ENCODE results near the gene CDHR2. TPM values are rescaled to one million over a fixed set of nuclear protein-coding genes. Genes with fewer than 3 reads are reported as not detected.
A peak's percentile ranks its signal among the peaks of the same experiment; 100 is the strongest.

CDHR2 gene
- total and polyA plus RNA-seq, 2 experiments from 2014 or later: not detected

DNA sequence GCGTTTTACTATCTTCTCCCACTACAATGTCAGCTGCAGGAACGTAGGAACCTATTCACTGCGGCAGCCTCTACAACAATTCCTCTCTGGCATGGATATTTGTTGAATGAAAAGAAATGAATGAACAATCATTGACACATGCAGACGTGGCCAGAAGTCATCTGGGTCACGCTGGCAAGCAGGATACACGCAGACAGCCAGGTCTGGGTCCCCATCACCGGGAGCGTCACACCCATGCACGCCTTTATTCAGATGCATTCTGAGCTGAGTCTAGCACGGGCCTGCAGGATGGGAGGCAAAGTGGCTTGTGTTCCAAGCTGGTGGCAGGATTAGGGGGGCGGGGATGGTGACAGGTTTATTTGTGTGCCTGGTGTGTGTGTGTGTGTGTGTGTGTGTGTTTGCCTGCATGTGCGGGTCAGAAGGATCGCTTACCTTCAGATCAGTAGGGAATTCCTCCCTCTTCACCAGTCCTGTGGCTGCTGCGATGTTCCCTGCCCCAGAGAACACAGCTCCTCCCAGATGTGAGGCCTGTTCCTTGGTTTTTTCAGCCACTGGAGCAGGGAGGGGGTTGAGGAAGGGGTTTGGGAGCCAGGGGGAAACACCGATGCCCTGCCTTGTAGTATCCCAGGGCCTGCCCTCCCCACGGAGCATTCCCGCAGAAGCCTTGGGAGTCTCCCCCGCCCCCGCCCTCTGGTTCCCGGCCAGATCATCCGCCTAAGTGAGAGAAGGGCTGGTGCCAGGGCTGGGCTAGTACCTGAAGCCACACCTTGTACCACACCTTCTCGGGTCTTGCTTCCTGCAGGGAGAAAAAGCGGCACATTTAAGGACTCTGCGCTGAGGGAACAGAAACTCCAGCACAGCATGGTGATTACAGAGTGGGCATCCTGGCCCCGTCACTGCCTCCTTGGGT is 77.1 kb downstream of the CDHR2 start:
- no peaks in the 10 kb centered on the region for H3K36me3 ChIP-seq (ENCODE audit: low read depth)
- no peaks in the 10 kb centered on the region for H3K9me2 ChIP-seq (ENCODE audit: insufficient read depth)
- WGBS, 2 experiments (ENCODE audit: low coverage in 1 of 2, low lambda C conversion rate in 2 of 2, missing lambda C conversion rate in 2 of 2): 48 to 49% methylated on average over 22 to 25 of the region's 25 CpGs
- no peaks in the 10 kb centered on the region for H4K20me1 ChIP-seq (ENCODE audit: insufficient read depth)
- in situ Hi-C loops (cut with MboI): no loop called here
- TF ChIP-seq EZH2phosphoT487 (IDR thresholded peaks at IDR 0.05; ENCODE audit: insufficient read depth, low read depth): no peak
- TF ChIP-seq EZH2 (IDR thresholded peaks at IDR 0.05; ENCODE audit: insufficient read depth, poor library complexity, severe bottlenecking): no peak
- H2AFZ ChIP-seq: no peak overlapping the region
- no peak overlapping the region for H3K4me2 ChIP-seq (ENCODE audit: unreplicated experiment)
- H3K9ac ChIP-seq: no peak overlapping the region
- H3K27ac ChIP-seq: no peak overlapping the region
- no peaks in the 10 kb centered on the region for H3K79me2 ChIP-seq (ENCODE audit: insufficient read depth)
- peak; percentile 14 for DNase-seq
- H3K9me3 ChIP-seq (ENCODE audit: low read depth): no peaks in the 10 kb centered on the region
- no peaks in the 10 kb centered on the region for H3F3A ChIP-seq (ENCODE audit: insufficient read depth)
- H3K27me3 ChIP-seq (replicated peaks; ENCODE audit: insufficient read depth): peaks cover 29% of the 10 kb centered on the region
- H3K4me3 ChIP-seq: no peak overlapping the region
- H3K4me1 ChIP-seq (ENCODE audit: insufficient read depth): no peaks in the 10 kb centered on the region

DNA sequence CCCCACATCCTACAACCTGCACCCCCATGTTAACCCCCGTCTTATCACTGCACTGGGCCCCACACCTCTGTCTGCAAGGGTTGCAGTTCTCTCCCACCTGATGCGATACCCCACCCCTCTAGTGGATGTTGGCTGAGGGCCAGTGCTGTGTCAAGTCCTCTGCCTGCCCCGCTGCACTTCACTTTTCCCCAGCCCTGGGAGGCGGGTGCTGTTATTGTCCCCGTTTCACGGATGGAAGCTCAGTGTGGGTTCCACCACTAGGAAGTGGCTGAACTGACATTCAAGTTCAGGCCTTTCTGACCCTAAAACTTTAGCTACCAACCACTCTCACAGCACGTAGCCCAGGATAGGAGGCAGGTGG is 77.7 kb downstream of the CDHR2 start:
- WGBS, 2 experiments (ENCODE audit: low coverage in 1 of 2, low lambda C conversion rate in 2 of 2, missing lambda C conversion rate in 2 of 2): 80 to 84% methylated on average over 7 of the region's 7 CpGs
- in situ Hi-C loops (cut with MboI): no loop called here
- no peak for TF ChIP-seq EZH2phosphoT487 (IDR thresholded peaks at IDR 0.05; ENCODE audit: insufficient read depth, low read depth)
- TF ChIP-seq EZH2 (IDR thresholded peaks at IDR 0.05; ENCODE audit: insufficient read depth, poor library complexity, severe bottlenecking): no peak

DNA sequence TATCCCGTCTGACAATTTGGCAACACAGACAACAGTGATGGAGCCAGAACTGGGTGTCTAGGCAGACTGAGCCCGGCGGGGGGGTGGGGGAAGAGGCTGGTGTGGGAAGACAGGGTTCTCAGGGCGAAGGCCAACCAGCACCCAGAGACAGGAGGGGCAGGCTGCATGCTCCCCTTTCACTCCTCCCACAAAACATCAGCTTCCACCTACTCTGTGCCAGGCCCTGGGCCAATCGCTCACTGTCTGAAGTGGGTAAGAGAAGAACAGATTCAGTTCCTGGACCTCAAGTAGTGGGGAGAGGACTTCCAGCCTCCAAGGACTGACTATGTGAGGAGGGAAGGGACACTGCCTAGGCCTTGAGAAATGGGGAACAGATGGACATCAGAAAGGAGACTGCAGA is 78.4 kb downstream of the CDHR2 start:
- Histone ChIP-seq H3K79me2 (ENCODE audit: insufficient read depth) (no peaks in the 10 kb centered on the region), H3K4me3 (no peak overlapping the region), H3K9ac (no peak overlapping the region), H3K36me3 (ENCODE audit: low read depth) (no peaks in the 10 kb centered on the region), H2AFZ (no peak overlapping the region), H3K9me2 (ENCODE audit: insufficient read depth) (no peaks in the 10 kb centered on the region), H3K27ac (no peak overlapping the region), H3K27me3 (replicated peaks; ENCODE audit: insufficient read depth) (peaks cover 42% of the 10 kb centered on the region), H4K20me1 (ENCODE audit: insufficient read depth) (no peaks in the 10 kb centered on the region), H3F3A (ENCODE audit: insufficient read depth) (no peaks in the 10 kb centered on the region), H3K9me3 (ENCODE audit: low read depth) (no peaks in the 10 kb centered on the region), H3K4me2 (ENCODE audit: unreplicated experiment) (no peak overlapping the region), H3K4me1 (ENCODE audit: insufficient read depth) (no peaks in the 10 kb centered on the region)
- in situ Hi-C loops (cut with MboI): no loop called here
- 66% methylated on average over 5 of the region's 5 CpGs for WGBS, 2 experiments (ENCODE audit: low coverage in 1 of 2, low lambda C conversion rate in 2 of 2, missing lambda C conversion rate in 2 of 2)
- no peak for DNase-seq
- no peak for TF ChIP-seq EZH2 (IDR thresholded peaks at IDR 0.05; ENCODE audit: insufficient read depth, poor library complexity, severe bottlenecking)
- TF ChIP-seq EZH2phosphoT487 (IDR thresholded peaks at IDR 0.05; ENCODE audit: insufficient read depth, low read depth): no peak

More for the DNA sequence above, 77.7 kb downstream of the CDHR2 start:
- Histone ChIP-seq H3F3A (ENCODE audit: insufficient read depth) (no peaks in the 10 kb centered on the region), H4K20me1 (ENCODE audit: insufficient read depth) (no peaks in the 10 kb centered on the region), H3K9me3 (ENCODE audit: low read depth) (no peaks in the 10 kb centered on the region), H3K36me3 (ENCODE audit: low read depth) (no peaks in the 10 kb centered on the region), H3K27ac (no peak overlapping the region), H2AFZ (no peak overlapping the region), H3K9ac (no peak overlapping the region), H3K79me2 (ENCODE audit: insufficient read depth) (no peaks in the 10 kb centered on the region), H3K27me3 (replicated peaks; ENCODE audit: insufficient read depth) (peaks cover 35% of the 10 kb centered on the region), H3K4me2 (ENCODE audit: unreplicated experiment) (no peak overlapping the region), H3K9me2 (ENCODE audit: insufficient read depth) (no peaks in the 10 kb centered on the region), H3K4me3 (no peak overlapping the region), H3K4me1 (ENCODE audit: insufficient read depth) (no peaks in the 10 kb centered on the region)
- DNase-seq: no peak

DNA sequence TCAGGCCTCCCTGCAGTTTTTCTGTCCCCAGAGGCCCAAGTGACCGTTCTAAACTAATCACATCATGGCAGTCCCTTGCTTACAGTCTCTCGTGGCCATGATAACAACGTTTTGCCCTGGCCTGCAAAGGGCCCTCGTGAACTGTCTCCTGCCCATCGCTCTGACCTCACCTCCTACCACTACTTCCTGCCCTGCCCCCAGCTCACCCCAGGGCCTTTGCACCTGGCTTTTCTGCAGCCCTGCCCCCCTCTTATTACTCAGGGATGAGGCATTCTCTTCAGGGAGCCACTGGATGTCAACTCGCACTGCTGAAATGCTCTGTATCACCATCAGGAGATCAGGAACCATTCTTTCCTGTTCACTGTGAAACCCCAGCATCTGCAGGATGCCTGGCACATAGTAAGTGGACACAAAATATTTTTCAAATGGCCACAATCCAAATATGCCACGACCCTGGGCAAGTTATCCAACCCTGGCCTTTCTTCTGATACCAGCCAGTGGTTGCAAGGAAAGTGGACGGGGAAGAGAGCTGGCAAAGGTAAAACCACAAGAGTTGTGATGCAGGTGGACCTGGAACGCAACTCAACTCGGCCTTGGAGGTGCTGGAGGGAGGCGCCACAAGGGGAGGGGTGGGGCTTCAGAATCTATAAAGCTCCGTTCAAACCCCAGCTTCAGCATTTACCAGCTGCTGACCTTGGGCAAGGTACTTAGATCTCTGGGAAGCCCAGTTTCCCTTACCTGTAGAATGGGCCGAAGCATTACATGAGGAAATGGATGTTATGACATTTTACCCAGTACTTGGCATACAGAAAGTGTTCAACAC is 79.5 kb downstream of the CDHR2 start:
- WGBS, 2 experiments (ENCODE audit: low coverage in 1 of 2, low lambda C conversion rate in 2 of 2, missing lambda C conversion rate in 2 of 2): 49 to 55% methylated on average over 13 of the region's 13 CpGs
- in situ Hi-C loops (cut with MboI): no loop called here

More for the DNA sequence above, 79.5 kb downstream of the CDHR2 start:
- no peaks in the 10 kb centered on the region for H3K4me1 ChIP-seq (ENCODE audit: insufficient read depth)
- H3K27me3 ChIP-seq (replicated peaks; ENCODE audit: insufficient read depth): peaks cover 49% of the 10 kb centered on the region
- no peaks in the 10 kb centered on the region for H4K20me1 ChIP-seq (ENCODE audit: insufficient read depth)
- no peak overlapping the region for H2AFZ ChIP-seq
- H3K27ac ChIP-seq: no peak overlapping the region
- TF ChIP-seq EZH2 (IDR thresholded peaks at IDR 0.05; ENCODE audit: insufficient read depth, poor library complexity, severe bottlenecking): no peak
- TF ChIP-seq EZH2phosphoT487 (IDR thresholded peaks at IDR 0.05; ENCODE audit: insufficient read depth, low read depth): no peak
- no peaks in the 10 kb centered on the region for H3K9me2 ChIP-seq (ENCODE audit: insufficient read depth)
- H3K36me3 ChIP-seq (ENCODE audit: low read depth): no peaks in the 10 kb centered on the region
- no peak for DNase-seq
- no peaks in the 10 kb centered on the region for H3K79me2 ChIP-seq (ENCODE audit: insufficient read depth)
- no peaks in the 10 kb centered on the region for H3F3A ChIP-seq (ENCODE audit: insufficient read depth)
- H3K4me3 ChIP-seq: no peak overlapping the region
- no peak overlapping the region for H3K9ac ChIP-seq
- no peaks in the 10 kb centered on the region for H3K9me3 ChIP-seq (ENCODE audit: low read depth)
- H3K4me2 ChIP-seq (ENCODE audit: unreplicated experiment): no peak overlapping the region
